Activated CD4-positive, CD25-positive, alpha-beta regulatory T cell treated with anti-CD3 and anti-CD28 coated beads, Interleukin-2, amount 50 U/mL, for 72 hours (primary cell): ENCODE data around the gene FCRL5.

Source experiments
- DNase-seq: peaks from one replicate; pipeline ENCODE4 v3.0.0; 2021

Gene FCRL5

DNA sequence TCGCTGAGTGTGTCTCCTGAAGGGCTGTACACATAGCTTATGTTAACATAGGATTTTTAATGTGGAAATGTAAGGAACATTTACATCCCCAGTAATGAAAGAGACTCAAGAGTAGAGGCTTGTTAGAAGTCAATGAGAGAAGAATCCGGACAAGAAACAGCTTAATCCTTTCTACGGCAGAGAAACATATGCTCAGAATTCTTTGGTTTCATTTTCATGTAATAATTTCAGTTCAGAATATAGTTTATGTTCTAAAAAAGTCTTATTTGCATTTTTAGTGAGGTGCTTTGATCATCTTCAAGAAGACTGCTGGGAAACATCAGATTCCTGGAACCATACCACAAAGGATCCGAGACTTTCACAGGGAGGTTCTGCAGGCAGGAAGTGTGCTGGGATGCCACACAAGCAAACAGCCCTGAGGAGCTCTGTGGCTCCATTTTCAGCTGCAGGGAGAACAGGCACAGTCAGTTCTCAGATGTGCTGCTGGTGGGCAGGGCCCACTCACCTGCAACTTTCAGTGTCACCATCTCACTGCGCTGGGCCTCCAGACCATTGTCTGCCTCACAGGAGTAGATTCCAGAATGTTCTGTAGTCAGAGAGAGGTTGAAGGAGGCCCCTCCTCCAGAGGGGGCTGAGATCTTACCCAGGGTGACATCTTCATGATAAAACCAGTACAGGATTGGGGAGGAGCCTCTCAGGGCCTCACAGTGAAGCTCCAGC lies 28.4 kb downstream of the FCRL5 start:
- no peak for DNase-seq

GRCh38 chr1:157521056-157521455 lies 31.3 kb downstream of the FCRL5 start:
- no peak for DNase-seq

DNA sequence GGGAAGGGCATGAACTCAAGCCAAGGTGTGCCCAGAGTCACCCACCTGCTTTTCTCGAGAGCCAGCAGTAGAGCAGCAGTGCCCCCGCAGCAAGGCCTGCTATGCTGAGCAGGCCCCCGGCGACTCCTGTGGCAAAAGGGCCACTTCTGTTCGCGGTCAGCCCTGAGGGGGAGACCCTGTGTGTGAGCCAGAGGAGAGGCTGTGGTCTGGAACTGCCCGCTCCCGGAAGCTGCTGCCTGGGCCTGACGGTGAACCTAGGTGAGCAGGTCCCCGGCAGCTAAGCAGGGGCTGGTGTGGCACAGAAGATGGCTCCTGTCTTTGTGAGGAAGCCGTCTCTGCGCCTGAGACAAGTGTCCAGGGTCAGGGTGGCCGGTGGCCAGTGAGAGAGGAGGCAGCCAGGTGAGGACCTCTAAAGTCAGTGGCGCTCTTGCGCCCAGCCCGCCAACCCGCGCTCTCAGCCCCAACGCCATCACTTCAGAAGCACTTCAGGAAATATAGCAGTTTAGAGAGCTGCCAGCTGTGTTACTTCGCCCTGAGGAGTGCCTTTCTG lies 31.9 kb downstream of the FCRL5 start:
- no peak for DNase-seq

DNA sequence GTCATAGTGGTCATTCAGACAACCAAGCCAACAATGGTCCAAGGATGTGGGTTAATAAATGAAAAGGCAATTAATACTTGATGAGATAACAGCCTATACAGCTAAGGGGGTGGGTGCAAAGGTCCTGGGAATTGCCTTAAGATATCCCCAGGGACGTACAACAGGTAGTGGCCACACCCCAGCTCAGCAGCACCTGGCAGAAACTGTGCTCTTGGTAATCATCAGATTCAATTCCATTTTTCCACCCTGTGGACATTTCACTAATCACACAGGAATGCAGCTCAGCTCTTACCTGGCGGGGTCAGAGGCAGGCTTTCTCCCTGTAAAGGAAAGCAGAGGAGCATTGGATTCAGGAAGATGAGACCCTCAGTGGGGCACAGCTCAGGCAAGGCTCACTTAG lies 32.9 kb downstream of the FCRL5 start:
- no peak for DNase-seq

GRCh38 chr1:157517016-157517415 lies 35.3 kb downstream of the FCRL5 start:
- DNase-seq = no peak

- no peak for DNase-seq
Observed at GRCh38 chr1:157515709-157516108, 36.6 kb downstream of the FCRL5 start.

GRCh38 chr1:157515141-157515540 lies 37.2 kb downstream of the FCRL5 start:
- no peak for DNase-seq

DNA sequence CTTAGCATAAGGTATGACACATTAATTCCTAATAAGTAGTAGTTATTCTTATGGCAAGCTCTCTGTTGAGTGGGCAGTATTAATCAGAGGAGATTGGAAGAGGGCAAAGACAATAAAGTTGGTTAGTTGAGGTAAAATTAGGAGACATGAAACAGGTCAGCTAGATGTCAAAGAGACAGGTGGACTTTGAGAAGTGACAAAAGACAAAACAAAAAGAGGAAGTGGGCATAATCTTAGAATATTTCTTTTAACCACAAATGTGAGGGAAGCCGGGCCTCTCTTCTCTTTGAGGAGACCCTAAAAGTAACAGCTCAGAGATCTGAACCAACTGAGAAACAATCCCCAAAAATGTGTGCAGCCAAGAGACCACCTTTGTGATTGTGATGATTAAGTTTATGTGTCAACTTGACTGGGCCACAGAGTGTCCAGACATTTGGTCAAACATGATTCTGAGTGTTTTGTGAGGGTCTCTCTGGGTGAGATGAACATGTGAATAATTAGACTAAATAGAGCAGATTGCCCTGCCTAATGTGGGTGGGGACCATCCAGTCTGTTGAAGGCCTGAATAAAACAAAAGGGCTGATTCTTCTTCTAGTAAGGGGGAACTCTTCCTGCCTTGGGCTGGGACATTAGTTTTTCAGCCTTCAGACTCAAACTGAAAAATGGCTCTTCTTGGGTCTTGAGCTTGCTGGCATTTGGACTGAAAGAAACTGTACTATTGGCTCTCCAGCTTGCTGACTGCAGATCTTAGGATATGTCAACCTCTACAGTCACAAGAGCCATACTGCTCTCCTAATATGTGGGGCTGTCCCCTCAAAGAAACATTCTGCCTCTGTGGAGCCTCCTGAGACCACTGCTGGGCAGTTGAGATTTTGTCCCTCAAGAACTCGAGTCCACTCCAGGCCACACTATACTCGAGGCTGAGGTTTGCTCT lies 40.0 kb downstream of the FCRL5 start:
- DNase-seq = no peak

GRCh38 chr1:157509546-157510232 lies 42.6 kb downstream of the FCRL5 start:
- no peak for DNase-seq

DNA sequence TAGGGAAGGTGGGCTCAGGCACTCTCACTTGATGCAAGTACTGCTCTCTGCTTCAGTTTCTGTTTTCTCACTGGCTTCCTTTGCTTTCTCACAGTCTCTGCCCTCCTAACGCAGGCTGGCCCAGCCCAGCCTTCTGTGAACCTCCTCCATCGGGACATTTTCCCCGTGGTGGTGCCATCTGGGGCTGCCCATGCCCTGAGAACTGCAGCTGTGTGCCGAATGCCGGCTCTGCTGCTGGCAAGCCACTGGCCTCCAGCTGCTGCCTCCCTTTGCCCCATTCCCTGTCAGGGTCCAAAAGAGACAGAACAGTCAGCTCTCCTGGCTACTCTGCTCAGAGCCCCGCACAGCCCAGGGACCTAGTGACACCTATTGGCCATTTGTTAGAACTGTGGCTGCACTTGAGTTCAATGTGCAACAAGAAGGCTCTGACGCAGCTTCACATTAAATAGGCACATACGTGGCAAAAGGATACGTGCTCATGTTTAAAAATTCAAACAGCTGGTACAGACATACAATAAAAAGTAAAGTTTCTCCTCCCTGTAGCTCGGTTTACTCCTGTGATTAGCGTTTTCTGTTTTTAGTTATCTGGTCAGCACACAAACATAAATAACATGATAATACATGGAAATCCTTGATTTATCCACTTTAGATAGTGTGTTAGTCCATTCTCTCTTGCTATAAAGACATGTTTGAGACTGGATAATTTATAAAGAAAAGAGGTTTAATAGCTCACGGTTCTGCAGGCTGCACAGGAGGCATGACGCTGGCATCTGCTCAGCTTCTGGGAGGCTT lies 46.6 kb downstream of the FCRL5 start:
- DNase-seq = no peak

- no peak for DNase-seq
Observed at GRCh38 chr1:157504646-157505045, 47.7 kb downstream of the FCRL5 start.

DNA sequence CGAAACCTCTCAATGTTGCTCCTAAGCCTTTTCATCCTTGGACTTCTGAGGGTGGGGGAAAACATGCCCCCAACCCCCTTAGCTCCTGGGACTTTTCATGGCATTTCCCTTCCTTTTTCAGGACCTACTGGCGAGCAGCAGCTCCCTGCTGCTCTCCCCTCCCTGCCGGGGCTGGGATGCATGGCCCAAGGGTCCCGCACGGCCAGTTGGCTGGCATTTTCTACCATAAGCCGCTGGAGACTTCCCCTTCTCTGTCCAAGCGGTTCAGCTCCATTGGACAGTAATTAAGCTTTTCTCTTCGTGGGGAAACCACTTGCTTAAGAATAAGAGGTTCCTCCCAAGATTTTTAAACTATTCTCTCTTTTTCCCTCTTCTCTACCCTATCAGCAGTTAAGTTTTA lies 52.8 kb downstream of the FCRL5 start:
- DNase-seq = no peak

GRCh38 chr1:157498736-157499090 lies 53.6 kb downstream of the FCRL5 start:
- no peak for DNase-seq

DNA sequence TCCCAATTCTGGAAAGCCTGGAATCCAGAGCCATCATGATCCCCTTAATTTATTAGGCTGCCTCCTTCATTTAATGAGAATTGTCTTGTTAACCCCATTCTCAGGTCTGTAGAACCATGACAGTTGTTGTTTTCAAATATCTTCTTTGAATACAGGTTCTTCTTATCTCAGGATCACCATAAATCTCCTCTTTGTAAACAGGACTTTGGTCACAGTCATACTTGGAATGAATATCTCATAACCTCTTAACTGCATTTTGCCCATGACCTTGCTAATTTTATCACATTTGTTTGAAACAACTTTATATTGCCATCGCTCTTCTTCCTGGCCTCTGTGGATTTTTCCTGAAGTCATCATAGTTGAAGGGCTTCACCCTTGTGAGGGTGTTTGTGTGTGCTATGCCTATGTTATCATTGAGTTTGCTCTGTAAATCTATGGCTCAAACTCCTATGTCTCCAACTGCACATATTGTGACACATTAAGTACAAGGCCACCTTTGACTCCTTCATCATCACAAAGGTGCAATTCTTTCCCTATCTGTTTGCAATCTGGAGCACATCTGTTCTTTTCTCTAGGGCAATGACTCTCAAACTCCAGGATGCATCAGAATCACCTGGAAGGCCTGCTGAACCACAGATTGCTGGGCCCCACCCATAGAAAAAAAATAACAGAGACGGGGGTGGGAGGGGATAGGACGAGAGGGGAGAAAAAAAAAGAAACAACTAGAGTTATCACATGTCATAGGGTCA lies 54.2 kb downstream of the FCRL5 start:
- no peak for DNase-seq

- no peak for DNase-seq
Observed at GRCh38 chr1:157497284-157497683, 55.0 kb downstream of the FCRL5 start.

GRCh38 chr1:157496121-157496526 lies 56.2 kb downstream of the FCRL5 start:
- DNase-seq = no peak

GRCh38 chr1:157495285-157495684 lies 57.0 kb downstream of the FCRL5 start:
- no peak for DNase-seq

DNA sequence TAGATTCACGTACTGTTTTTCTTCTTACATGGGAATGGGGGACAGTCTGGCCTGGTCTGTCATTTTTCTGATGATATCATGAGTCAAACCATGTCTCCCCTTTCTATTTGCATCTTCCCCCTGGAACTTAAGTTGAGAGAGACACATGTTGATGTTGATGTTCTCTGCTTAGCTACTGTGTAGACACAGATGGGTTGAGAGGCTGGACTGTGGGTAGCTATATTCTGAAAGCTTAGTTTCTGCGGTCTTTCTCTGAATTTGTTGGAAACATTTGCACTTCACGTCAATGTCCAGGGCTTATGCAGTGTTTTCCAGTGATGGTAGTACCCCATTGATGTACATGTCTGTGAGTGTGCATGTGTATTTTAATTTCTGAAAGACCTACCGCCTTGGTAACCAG lies 58.2 kb downstream of the FCRL5 start:
- DNase-seq = no peak

DNA sequence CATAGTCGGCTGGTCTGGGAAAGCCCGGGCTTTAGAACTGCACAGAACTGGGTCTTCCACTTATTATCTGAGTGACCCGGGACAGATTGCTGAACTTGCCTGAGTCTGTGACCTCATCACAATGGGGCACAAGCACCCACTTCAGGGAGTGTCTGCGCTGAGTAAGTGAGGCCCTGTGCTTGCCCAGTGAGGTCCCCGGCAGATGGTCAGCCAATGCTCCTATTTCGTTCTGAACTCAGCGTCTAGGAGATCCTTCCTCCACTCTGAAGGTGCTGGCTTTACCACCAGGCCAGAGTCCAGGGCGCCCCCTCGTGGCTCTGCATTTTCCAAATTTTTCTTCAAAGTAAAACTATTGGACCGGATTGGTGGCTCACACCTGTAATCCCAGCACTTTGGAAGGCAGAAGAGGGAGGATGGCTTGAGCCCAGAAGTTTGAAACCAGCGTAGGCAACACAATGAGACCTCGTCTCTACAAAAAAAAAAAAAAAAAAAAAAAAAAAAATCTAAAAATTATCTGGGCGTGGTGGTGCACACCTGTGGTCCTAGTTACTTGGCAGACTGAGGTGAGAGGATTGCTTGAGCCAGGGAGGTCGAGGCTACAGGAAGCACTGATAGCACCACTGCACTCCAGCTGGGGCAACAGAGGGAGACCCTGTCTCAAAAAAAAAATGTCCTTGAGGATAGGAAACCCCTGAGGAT lies 61.7 kb downstream of the FCRL5 start:
- DNase-seq = peak; percentile 63

- DNase-seq = no peak
Observed at GRCh38 chr1:157488156-157488555, 64.2 kb downstream of the FCRL5 start.

GRCh38 chr1:157487504-157487903 lies 64.8 kb downstream of the FCRL5 start:
- no peak for DNase-seq
